ENCODE results near the gene TMEM151A.

Gene TMEM151A

DNA sequence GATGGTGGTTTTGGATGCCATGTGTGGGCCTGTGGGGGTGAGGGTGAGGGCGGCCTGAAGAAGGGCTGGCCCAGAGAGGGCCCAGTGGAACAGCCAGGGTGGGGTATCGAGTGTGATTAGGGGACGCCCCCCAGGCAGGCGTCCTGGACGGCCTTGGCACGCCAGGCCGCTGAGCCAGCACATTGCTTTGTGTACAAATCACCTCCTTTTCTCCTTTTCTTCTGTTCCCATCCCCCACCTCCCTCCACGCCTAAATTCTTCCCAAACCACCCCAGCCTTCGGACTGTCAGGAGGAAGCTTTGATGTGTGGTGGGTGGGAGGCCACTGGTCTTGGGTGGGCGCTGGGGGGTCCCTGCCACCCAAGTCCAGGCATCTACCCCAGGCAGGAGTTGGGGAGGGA, 33.0 kb downstream of the TMEM151A start:
- no peak for DNase-seq

- no peak for DNase-seq
Measured at GRCh38 chr11:66325263-66325671, 33.6 kb downstream of the TMEM151A start.

DNA sequence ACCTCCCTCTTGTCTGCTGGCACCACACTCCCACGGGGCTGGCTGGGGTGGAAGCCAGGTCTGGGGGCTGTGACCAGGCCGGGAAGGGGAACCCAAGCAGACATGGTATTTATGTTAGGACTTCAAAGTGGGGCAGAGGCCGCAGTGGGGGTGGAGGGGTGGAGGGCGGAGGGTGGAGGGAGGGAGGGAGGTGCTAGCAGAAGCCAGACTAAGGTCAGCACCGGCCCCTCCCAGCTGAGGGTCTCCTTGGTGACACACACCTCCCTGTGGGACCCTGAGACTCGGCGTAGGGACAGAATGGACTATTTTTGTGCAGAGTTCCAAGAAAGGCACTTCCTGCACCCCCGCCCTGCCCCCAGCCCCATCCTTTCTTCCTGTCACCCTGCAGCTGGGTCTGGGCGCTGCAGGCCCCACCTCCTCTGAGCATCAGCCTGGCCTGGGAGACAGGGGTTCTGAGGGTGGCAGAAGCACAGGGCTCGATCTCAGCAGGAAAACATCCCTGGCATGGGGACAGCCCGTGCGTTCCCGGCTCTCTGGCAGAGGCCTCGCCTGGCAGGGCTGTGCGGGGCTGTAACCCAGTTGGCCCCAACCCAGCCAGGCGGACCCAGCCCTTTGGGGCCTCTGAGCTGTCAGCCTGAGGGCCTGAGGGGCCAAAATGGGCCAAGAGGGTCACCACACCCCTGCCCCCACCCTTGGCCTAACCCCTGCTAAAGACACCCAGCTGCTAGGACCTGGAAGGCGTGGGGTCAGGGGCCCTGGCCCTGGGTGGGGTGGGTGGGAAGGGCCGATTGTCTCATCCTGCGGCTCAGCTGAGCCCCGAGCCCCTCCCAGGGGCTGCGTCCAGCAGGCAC, 34.8 kb downstream of the TMEM151A start:
- DNase-seq: no peak

- DNase-seq: no peak
Measured at GRCh38 chr11:66327171-66328030, 35.7 kb downstream of the TMEM151A start.

DNA sequence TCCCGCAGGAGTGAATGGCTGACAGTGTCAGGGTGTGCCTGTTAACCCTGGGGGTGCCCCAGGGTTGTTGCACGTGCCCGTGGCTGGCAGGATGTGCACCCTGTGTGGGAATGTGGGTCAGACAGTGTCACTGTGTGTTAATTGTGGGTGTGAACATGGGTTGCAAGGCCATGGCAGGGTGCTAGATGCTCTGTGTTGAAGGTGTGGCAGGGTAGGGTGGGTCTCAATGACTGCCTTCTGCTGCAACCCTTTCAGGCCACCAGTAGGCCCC, 36.3 kb downstream of the TMEM151A start:
- no peak for DNase-seq

DNA sequence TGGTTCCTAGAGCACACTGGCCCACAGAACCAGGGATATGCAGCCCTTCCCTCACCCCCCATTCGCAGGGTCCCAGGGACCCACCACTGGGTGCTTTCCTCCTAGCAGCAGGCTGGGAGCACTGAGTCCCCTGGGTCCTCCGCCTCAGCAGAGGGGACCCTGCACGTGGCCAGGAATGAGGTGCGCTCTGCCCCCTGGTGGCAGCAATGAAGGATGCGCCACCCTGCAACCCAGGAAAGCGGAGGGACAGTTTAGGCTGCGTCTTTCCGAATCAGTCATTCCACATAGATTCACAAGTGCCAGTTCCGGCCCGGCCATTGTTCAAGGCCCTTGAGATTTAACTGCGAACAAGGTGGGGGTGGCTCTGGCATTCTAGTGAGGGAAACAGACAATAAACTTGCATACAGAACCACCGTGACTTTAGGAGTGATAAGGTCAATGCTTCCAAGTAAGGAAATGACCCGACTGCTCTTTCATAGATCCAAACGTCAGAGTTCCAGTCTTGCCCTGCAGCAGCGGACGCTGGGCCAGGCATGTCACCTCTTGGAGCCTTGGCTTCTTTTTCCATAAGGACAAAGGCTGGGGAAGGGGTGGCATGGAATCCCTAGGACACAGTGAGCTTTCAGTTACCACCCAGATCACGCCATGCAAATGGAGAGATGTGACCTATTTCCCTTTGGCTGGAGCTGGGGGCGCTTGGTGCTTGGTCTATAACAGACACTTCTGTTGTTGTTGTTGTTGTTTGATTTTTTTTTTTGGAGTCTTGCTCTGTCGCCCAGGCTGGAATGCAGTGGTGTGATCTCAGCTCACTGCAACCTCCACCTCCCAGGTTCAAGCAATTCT, 36.8 kb downstream of the TMEM151A start:
- peak; percentile 63 for DNase-seq

GRCh38 chr11:66329165-66329673, 37.5 kb downstream of the TMEM151A start:
- no peak for DNase-seq

GRCh38 chr11:66330931-66331330, 39.2 kb downstream of the TMEM151A start:
- no peak for DNase-seq

- no peak for DNase-seq
Measured at GRCh38 chr11:66331542-66332370, 40.1 kb downstream of the TMEM151A start.

DNA sequence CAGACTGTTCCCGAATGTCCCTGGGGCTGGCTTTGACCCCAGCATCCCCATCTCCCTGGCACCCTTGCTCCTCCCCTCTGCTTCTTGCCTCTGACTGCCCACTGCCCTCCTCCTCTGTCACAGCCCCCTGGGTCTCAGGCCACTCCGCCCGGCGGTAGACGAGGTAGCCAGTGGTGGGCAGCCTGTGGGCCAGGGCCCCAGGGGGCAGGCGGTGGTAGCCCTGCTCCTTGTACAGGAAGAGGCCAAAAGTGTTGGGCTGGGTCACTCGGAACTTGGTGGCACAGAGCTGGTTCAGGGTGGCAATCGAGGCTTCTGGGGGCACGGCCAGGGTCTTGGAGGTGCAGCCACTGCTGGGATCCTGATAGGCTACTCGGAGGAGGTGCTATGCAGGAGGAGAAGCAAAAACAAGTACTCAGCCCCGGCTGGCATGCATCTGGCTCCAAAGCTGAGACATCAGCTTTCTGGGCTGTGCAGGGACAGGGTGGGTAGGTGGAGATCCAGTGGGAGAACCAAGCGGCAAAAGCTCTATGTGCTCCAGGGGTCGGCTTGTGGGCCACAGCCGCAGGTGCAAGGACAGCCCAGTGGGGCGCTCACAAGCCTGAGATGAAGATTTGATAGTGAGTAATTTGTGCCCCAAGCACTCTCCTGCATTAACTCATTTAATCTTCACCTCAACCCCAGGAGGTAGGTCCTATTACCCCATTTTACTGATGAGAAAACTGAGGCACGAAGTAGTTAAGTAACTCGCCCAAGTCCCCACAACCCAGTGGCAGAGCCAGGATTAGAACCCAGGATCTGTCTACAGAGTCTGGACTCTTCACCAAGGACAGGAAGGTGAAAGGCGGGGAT, 40.9 kb downstream of the TMEM151A start:
- DNase-seq: no peak

DNA sequence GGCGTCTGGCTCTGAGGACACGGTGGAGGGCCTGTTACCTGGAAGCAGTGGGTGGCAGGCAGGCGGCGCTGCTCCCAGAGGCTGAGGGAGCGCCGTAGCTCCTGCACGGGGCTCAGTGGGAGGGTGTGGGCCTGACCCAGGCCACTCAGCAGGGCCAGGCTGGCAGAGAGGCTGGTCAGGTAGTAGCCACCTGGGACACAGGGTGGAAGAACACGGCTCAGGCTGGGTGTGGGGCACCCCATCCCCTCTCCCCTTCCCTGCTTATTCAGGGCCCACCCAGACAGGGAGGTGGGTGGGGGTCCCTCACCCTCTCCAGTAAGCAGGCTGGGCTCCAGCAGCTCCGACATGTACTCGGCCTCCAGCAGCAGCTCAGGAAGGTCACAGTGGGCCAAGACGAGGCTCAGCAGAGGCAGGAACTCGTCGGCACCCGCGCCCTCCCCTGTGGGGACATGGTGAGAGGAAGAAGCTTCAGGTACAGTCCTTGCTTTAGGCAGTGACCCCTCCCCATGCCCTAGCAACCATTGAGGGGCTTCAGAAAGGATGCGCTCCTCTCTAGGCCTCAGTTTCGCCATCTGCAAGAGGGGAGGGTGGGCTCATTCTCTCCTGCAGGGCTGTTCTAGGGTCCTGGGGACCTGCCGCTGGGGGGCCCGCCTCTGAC, 41.7 kb downstream of the TMEM151A start:
- DNase-seq: no peak

DNA sequence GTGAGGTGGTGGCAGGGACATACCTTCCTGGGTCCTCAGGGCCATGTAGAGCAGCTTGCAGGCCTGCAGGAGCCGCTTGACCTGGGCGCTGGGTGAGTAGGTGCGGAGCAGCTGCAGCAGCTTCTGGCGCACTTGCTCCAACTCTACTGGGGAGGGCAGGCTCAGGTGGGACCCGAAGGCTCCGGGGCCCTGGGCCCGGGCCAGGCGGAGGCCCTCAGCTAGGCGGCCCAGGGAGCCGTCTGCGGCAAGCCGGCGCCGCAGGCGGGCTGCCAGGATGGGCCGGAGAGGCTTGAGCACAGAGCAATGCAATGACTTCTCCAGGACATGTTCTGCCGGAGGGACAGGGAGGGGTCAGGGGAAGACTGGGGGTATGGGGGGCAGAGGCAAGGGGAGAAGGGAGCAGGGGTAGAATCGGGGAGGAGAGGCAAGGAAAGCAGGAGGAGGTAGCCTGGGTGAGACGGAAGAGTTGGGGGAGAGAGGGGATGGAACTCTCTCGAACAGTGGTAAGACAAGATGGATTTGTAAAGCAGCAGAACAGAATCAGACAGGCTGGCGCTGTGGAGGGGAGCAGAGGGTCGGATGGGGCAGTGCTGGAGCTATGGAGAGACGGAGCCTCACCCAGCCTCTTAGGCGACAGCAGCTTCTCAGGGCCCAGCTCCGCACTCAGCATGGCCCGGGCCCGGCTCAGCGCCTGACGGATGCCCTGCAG, 42.4 kb downstream of the TMEM151A start:
- DNase-seq: no peak

- DNase-seq: no peak
Measured at GRCh38 chr11:66334605-66335442, 43.1 kb downstream of the TMEM151A start.

GRCh38 chr11:66335531-66336233, 44.0 kb downstream of the TMEM151A start:
- peak; percentile 17 for DNase-seq

DNA sequence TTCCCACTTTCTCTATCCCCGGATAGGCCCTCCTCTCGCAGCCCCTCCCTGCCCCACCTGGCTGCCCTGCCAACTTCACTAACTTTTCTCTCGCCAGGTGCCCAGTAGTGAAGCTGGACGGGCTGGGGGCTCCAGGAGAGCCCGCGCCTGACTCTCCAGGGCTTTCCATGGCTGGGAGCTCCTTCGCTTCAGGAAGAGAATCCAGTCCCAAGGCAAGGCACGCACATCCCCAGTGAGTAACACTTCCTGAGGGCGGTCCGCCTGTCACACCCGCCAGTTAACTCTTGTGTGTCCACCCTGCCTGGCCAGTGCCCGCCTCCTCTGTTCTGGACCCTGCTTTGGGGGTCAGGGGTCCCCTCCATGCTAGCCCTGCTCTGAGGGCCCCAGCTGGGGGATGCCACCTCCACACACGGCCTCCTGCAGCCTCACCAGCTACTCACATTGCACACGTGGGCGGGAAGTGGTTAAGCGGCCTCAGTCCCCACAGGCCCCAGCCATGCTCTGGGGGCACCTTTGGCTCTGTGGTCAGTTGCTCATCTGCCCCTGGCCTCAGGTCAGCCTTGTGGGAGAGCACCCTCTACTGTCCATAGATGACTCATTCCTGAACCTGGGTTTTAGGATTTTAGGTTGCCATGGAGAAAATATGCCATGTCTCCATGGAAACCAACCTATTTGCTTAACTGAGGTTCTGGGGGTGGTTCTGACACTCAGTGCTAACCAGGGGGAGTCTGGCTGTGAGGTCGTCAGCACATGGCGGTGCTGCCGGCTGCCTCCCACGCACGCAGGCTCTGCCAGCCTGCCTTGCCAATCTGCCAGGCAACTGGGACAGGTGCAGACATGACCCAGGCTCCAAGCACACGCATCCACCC, 44.8 kb downstream of the TMEM151A start, which contains the start of gene RIN1:
TSS of gene RIN1 (minus strand) at position 201 of the 869 bp plus-strand sequence. CDS start at position 169, 32 bp downstream.
- peak; percentile 43 for DNase-seq

DNA sequence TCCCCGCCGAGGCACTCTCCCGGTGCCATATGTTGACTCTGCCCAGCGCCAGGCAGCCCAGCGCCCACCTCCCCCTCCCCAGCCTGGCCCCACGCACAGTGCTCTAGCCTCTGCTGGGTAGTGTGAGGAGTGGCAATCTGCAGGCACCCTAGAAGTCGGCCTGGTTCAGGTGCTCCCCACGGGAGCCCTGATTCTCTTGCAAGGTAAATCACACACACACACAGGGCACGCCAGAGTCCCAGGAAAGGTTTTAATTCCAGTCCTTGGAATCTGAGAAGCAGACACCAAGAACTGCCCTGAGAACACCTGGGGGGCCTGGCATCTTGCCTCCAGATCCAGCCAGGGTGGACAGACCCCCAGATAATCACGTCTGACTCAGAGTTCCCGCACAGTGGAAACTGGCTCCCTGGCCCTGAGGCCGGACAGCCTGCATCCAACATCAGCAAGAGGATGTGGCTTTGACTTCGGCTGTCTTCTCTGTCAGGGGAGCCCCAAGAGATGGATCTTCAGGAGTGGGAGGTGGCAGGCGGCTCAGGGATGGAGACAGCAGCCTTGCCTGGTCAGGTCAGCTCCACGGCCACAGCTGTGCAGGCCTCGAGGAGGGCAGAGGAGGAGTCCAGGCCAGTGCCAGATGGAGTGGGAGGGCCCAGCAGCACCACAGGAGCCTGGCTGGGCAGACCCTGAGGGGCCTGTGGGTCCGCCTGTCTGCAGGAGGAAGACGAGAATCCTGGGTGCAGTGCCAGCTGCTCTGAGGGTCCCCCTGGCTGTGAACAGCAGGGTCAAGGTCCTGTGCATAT, 45.6 kb downstream of the TMEM151A start:
- no peak for DNase-seq

Measured in NCI-H146 (cell line).